Gastrocnemius medialis (tissue), 4 donors: ENCODE data around the gene KRTAP12-1. TPM values are rescaled to one million over a fixed set of nuclear protein-coding genes. Genes with fewer than 3 reads are reported as not detected.
"Not testable (repeated sequence)": the region's sequence is repeated elsewhere in the genome, so short reads cannot be mapped to it uniquely, and the experiment has no call there.

Experiments used
- ATAC-seq, 2 donors: fragments of 150-250 bp; one replicate each; pipeline ENCODE4 v1.9.1; 2016
- DNase-seq, 2 donors: peaks; one replicate each; pipeline ENCODE4 v3.0.0-alpha.2; 2019
- H3K27ac ChIP-seq, 4 donors: fragments of 200-600 bp; sonication (generic); 1 replicate in 1 of 4; 2 replicates in 3 of 4; pipeline ENCODE4 v1.5.1; 2016 to 2018; ENCODE audit warnings: mild to moderate bottlenecking in 2 of 4, moderate library complexity in 1 of 4
- H3K27me3 ChIP-seq, 3 donors: fragments of 200-600 bp; sonication (generic) in 2 of 3; 1 replicate in 1 of 3; 2 replicates in 2 of 3; pipeline versions ENCODE4 v1.5.1 to v1.6.0; 2016 to 2019; ENCODE audit warnings: mild to moderate bottlenecking in 1 of 3, moderate library complexity in 1 of 3
- H3K36me3 ChIP-seq, 2 donors: fragments of 200-600 bp; sonication (generic) in 1 of 2; one replicate each; pipeline ENCODE4 v1.5.1; 2017 to 2018
- H3K4me1 ChIP-seq, 2 donors: fragments of 200-600 bp; sonication (generic) in 1 of 2; one replicate each; pipeline ENCODE4 v1.5.1; 2016 to 2017; ENCODE audit warnings: mild to moderate bottlenecking in 2 of 2
- H3K4me3 ChIP-seq, 4 donors: fragments of 200-600 bp; sonication (generic) in 3 of 4; 1 replicate in 1 of 4; 2 replicates in 3 of 4; pipeline ENCODE4 v1.5.1; 2016 to 2019; ENCODE audit warnings: mild to moderate bottlenecking in 2 of 4
- H3K9me3 ChIP-seq, 3 donors: fragments of 200-600 bp; sonication (generic) in 2 of 3; 1 replicate in 1 of 3; 2 replicates in 2 of 3; pipeline ENCODE4 v1.5.1; 2016 to 2019
- POLR2A ChIP-seq, 2 donors: fragments of 450-650 bp; IDR thresholded peaks; one replicate each; pipeline ENCODE4 v1.6.1; 2017; ENCODE audit warnings: antibody characterized with exemption in 2 of 2, mild to moderate bottlenecking in 2 of 2, moderate library complexity in 2 of 2
- in situ Hi-C, 4 donors: fragments of 200-750 bp; cut with MboI; loops; one replicate each; pipeline versions ENCODE4 v1.15.0 to v1.8.0; 2017; ENCODE audit warnings: low sequenced_read_pairs in 4 of 4
- intact Hi-C: fragments of 100-400 bp; cut with DNase I; formaldehyde crosslinking; loops from one replicate; pipeline ENCODE4 v1.15.1; 2023; ENCODE audit warnings: low total_unique reads
- total RNA-seq, 4 donors: library from RNA; depleted of rRNA; stranded (reverse); fragments of >200 nt; gene quantifications; one replicate each; pipeline versions ENCODE4 v1.1.0 to v1.2.3, GENCODE V29; 2016
- TF ChIP-seq, protein P1 (sequence below), 5 experiments: fragments of 450-650 bp in 3 of 5; fragments of 200-600 bp in 2 of 5; sonication (generic) in 2 of 5; IDR thresholded peaks in 4 of 5; conservative IDR thresholded peaks in 1 of 5; 1 replicate in 4 of 5; 2 replicates in 1 of 5; pipeline ENCODE4 v1.5.1; 2016 to 2019; ENCODE audit warnings: antibody characterized with exemption in 5 of 5, mild to moderate bottlenecking in 3 of 5, moderate library complexity in 3 of 5

The KRTAP12-1 gene
- total RNA-seq, 4 donors from 2014 or later, result not detected

DNA sequence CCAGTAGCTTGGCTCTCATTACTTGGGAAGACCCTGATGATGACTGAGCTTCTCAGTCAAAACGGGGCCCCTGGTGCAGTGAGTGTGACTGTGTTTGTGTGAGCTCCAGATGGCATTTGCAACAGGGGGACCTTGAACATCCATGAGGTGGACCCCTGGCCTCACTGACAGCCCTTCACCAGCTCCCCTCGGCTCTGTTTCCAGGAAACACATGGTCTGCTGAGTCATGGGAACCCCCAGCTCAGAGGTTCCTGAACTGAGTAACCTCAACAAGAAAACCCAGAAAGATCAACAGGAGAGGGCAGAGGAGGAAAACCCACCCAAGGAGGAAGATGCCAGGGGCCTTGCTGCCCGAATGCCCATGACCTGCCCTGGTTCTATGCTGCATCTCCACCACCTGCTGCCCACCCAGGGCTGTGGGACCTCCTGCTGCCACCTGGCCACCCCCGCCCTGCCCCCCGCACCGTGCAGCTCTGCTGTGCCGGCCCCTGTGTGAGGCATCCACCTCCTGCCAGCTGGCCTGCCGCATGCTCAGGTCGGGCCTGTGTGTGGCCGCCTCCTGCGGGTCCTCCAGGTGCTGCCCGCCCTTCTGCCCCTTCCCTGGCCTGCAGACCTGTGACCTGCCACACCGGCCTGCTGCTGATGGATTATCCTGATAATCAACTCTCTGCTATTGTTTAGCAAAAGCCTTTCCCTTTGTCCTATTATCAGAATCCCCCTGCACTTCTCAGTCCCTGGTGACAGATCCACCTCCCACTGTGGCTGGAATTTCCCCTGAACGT is 4.2 kb upstream of the KRTAP12-1 start:
- H3K27me3 ChIP-seq, result peaks cover 16 to 26% (median 22%) of the 10 kb centered on the region in 3 donors

DNA sequence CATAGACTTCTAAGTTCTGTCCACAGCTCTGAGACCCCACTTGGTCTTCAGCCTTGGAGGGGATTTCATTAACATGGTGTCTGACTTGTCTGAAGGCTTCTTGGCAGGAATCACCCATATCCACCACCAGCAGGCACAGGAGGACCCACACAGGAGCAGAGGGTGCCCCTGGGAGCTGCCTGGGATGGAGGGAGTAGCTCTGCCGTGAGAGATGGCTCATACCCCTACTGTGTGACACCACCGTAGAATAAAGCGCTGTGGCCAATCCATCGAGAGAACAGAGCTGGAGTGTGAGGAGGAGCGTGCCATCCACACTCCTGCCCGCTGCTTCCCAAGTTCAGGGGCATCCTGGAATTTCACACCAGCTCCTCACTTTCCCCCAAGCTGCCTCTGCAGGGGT is 3.1 kb upstream of the KRTAP12-1 start:
- in situ Hi-C loops, intact Hi-C loops: not testable (repeated sequence)
- H3K27me3 ChIP-seq, result peaks cover 16 to 26% (median 20%) of the 10 kb centered on the region in 3 donors

More for the DNA sequence above, 4.2 kb upstream of the KRTAP12-1 start:
- Histone ChIP-seq H3K36me3 (no peaks in the 10 kb centered on the region), H3K27ac (no peak overlapping the region), H3K4me3 (no peak overlapping the region), H3K9me3 (no peaks in the 10 kb centered on the region), H3K4me1 (no peaks in the 10 kb centered on the region)
- no peak for DNase-seq
- no peak for ATAC-seq
- intact Hi-C loops (no loop called here), in situ Hi-C loops (no loop called here)
- TF ChIP-seq POLR2A (IDR thresholded peaks at IDR 0.05), result no peak
- TF ChIP-seq, protein P1, sequence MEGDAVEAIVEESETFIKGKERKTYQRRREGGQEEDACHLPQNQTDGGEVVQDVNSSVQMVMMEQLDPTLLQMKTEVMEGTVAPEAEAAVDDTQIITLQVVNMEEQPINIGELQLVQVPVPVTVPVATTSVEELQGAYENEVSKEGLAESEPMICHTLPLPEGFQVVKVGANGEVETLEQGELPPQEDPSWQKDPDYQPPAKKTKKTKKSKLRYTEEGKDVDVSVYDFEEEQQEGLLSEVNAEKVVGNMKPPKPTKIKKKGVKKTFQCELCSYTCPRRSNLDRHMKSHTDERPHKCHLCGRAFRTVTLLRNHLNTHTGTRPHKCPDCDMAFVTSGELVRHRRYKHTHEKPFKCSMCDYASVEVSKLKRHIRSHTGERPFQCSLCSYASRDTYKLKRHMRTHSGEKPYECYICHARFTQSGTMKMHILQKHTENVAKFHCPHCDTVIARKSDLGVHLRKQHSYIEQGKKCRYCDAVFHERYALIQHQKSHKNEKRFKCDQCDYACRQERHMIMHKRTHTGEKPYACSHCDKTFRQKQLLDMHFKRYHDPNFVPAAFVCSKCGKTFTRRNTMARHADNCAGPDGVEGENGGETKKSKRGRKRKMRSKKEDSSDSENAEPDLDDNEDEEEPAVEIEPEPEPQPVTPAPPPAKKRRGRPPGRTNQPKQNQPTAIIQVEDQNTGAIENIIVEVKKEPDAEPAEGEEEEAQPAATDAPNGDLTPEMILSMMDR (IDR thresholded peaks at IDR 0.05 in 4 of 5, conservative IDR thresholded peaks at IDR 0.05 in 1 of 5), result no peak

DNA sequence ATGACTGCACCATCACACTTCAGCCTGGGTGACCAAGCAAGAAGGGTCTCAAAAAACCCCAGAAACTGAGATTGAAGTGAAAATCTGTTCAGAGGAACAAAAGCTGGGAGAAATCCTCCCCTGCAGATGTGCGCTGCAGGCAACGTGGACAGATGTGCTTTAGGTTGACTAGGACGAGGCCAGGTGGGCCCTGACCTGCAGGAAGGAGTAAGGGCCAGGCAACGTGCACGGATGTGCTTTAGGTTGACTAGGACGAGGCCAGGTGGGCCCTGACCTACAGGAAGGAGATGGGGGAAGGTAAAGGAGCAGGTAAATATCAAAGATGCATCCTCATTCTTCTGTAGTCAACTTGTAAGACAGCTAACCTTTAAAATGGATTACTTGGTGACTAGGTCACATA is 2.5 kb upstream of the KRTAP12-1 start:
- ATAC-seq (no peak), DNase-seq (no peak)
- in situ Hi-C loops (no loop called here), intact Hi-C loops (no loop called here)
- no peak overlapping the region for H3K4me3 ChIP-seq
- no peak overlapping the region for H3K27ac ChIP-seq
- H3K27me3 ChIP-seq, result peaks cover 20 to 26% (median 21%) of the 10 kb centered on the region in 3 donors
- no peaks in the 10 kb centered on the region for H3K9me3 ChIP-seq
- TF ChIP-seq POLR2A (IDR thresholded peaks at IDR 0.05), result no peak
- TF ChIP-seq, protein P1 (IDR thresholded peaks at IDR 0.05 in 4 of 5, conservative IDR thresholded peaks at IDR 0.05 in 1 of 5), result no peak
- no peaks in the 10 kb centered on the region for H3K4me1 ChIP-seq
- H3K36me3 ChIP-seq, result no peaks in the 10 kb centered on the region

More for the DNA sequence above, 3.1 kb upstream of the KRTAP12-1 start:
- not testable (repeated sequence) for ATAC-seq, H3K9me3 ChIP-seq, H3K4me1 ChIP-seq, H3K4me3 ChIP-seq, H3K27ac ChIP-seq, DNase-seq, H3K36me3 ChIP-seq

DNA sequence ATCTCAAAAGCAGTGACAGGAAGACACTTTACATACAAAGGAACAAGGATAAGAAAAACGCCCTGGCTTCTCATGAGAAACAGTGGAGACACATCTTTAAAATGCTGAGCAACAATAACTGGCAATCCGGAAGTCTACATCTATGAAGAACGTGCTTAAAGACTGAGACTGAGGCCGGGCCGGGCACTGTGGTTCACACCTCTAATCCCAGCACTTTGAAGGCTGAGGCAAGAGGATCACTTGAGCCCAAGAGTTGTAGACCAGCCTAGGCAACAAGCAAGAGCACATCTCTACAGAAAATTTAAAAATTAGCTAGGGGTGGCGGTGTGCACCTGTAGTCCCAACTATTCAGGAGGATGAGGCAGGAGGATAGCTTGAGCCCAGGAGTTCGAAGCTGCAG is 2.1 kb upstream of the KRTAP12-1 start:
- Histone ChIP-seq H3K4me1 (no peaks in the 10 kb centered on the region), H3K9me3 (no peaks in the 10 kb centered on the region), H3K4me3 (no peak overlapping the region), H3K27me3 (peaks cover 20 to 26% (median 21%) of the 10 kb centered on the region in 3 donors), H3K27ac (no peak overlapping the region), H3K36me3 (no peaks in the 10 kb centered on the region)
- intact Hi-C loops, result no loop called here
- TF ChIP-seq, protein P1 (IDR thresholded peaks at IDR 0.05 in 4 of 5, conservative IDR thresholded peaks at IDR 0.05 in 1 of 5), result no peak
- no peak for TF ChIP-seq POLR2A (IDR thresholded peaks at IDR 0.05)
- no peak for ATAC-seq
- no peak for DNase-seq
- in situ Hi-C loops, result no loop called here

DNA sequence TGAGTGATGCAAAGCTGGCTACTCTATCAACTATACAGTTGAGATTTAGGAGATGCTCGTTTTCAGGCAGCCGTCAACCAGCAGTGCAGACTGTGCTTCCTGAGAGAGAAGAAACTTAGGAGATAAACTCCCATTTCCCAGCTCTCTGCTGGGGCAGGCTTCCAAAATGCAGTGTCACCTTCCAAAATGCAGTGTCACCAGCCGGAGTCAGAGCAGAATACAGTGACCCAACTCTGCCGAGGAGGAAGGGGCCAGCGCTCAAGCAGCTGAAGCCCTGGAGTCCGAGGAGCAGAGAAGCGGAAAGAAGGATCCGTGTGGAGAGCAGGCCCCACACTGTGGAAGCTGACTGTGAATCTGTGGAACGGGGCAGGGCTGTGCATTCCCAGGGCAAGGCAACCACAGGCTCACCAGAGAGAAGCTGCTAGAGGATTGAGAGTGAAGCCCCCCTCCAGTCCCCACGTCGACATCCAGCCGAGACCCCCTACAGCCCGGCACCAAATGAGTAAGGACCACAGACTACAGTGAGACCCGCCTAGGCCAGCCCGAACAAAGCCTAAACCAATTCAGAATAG is 703 bp upstream of the KRTAP12-1 start:
- no peaks in the 10 kb centered on the region for H3K36me3 ChIP-seq
- H3K4me1 ChIP-seq, result no peaks in the 10 kb centered on the region
- no peaks in the 10 kb centered on the region for H3K9me3 ChIP-seq
- TF ChIP-seq, protein P1 (IDR thresholded peaks at IDR 0.05 in 4 of 5, conservative IDR thresholded peaks at IDR 0.05 in 1 of 5), result no peak
- no peak for TF ChIP-seq POLR2A (IDR thresholded peaks at IDR 0.05)
- no peak for ATAC-seq
- peaks cover 19 to 20% (median 19%) of the 10 kb centered on the region in 3 donors for H3K27me3 ChIP-seq
- no peak for DNase-seq
- in situ Hi-C loops (no loop called here), intact Hi-C loops (no loop called here)
- H3K4me3 ChIP-seq, result no peak overlapping the region
- no peak overlapping the region for H3K27ac ChIP-seq
